ENCODE results near the gene IRS1.

IRS1 gene

DNA sequence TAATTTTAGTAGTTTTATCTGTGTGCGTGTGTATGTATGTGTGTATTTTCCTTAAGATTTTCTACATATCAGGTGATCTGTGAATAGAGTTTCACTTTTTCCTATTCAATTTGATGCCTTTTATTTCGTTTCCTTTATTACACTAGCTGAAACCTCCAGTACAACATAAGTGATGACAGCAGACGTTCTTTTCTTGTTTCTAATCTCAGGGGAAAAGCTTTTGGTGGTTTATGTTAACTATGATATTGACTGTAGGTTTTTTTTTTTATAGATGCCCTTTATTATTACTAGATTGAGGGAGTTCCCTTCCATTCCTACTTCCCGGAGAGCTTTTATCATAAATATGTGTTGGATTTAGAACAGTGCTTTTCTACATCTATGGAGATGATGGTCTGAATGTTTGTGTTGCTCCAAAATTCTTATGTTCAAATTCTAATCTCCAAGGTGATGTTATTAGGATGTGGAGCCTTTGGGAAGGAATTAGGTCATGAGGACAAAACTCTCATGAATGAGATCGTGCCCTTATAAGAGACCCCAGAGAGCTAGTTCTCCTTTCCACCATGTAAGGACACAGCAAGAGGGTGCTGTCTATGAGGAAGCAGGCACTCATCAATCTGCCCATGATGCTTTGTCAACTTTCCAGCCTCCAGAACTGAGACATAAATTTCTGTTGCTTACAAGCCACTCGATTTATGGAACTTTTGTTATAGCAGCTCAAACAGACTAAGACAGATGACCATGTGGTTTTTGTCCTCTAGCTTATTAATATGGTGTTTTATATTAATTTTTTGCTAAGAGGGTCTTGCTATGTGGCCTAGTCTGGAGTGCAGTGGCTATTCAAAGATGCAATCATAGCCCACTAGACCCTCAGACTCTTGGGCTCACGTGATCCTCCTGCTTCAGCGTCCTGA lies 30.4 kb upstream of the IRS1 start:
- in situ Hi-C loops (cut with HindIII; ENCODE audit: low sequenced_read_pairs), result no loop called here

DNA sequence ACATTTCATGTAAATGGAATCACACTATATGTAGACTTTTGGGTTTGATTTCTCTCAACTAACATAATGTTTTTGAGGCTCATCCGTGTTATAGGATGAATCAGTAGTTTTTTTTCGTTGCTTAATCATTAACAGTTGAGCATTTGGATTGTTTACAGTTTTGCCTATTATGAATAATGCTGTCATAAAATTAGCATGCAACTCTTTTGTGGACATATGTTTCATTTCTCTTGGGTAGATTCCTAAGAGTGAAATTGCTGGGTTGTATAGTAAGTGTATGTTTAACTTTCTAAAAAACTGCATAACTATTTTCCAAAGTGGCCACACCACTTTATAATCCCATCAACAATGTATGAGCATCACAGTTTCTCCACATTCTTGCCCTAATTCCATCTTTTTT lies 28.6 kb upstream of the IRS1 start:
- in situ Hi-C loops (cut with HindIII; ENCODE audit: low sequenced_read_pairs), result no loop called here

DNA sequence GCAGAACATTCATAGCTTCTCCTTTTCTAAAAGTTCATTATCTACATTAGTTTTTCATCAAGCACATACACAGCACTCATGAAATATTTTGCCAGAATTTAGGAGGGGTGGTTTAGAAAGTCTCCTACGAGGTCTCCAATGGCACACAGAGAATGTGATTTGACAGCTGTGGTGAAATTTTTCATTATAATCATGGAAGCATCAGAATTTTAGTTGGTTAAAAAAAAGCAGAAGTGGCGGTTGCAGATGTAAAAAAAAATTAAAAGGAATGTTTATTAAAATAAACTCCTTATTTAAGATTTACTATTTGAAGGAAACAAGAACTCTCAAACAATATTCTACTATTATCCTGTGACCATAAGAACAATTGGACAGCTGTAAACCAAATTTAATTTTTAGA lies 25.4 kb upstream of the IRS1 start:
- in situ Hi-C loops (cut with HindIII; ENCODE audit: low sequenced_read_pairs), result no loop called here

DNA sequence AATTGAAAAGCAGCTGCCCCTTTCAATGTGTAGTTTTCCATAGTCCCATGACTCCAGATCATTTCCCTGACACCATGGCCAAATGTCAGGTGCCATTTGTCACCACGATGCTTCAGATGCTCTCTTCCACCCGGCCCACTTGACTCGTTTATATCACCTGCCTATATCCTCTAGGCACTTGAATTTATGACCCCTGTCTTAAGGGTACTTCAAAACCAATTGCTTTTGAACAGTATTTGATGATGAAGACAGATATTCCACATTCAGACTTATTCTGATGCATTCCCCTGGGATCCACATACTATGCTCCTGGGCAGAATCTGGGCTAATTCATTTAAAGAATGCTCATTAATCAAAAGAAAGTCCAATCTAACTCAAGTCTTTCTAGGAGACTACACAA lies 19.3 kb upstream of the IRS1 start:
- in situ Hi-C loops (cut with HindIII; ENCODE audit: low sequenced_read_pairs), result no loop called here

DNA sequence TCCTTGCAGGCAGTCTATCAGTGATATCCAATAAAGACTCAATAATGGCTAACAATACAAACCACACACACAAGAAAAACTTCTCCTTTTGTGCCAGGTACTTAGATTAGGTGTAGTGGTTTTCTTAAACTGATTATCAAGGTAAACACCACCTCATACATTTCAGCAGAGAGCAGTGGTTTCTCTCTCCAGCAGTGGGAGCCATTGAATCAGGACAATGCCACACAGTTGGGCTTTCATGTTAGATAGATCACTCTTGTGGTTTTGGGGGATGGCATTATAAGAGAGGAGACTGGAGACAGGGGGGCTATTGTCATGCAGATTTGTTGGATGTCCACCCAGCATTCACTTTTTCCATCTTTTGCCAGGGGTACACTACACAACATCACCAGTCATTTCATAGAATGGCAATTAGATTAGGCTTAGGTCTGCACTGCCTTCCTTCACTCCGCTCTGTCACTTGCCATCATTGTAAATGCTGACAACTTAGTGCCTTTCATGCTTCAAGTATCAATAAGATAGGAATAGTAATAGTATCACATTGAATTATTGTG lies 13.6 kb upstream of the IRS1 start:
- in situ Hi-C loops (cut with HindIII; ENCODE audit: low sequenced_read_pairs), result no loop called here

DNA sequence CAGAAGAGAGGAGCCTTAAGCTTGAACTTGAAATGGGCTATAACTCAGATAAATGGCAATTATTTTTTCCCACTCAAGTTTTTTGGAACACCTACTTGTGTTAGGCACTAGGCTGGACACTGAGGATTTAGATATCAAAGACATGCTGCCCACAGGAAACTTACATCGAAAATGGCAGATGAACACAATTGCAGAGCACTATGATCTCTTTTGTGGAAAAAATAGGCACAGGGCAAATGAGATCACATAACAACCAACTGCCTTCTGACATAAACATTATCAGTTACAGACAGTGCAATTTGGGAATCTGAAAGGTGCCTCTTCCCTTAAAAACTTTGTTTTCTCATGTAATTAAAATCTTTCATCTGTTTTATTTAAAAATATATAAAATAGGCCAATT lies 3.8 kb upstream of the IRS1 start:
- in situ Hi-C loops (cut with HindIII; ENCODE audit: low sequenced_read_pairs), result no loop called here

DNA sequence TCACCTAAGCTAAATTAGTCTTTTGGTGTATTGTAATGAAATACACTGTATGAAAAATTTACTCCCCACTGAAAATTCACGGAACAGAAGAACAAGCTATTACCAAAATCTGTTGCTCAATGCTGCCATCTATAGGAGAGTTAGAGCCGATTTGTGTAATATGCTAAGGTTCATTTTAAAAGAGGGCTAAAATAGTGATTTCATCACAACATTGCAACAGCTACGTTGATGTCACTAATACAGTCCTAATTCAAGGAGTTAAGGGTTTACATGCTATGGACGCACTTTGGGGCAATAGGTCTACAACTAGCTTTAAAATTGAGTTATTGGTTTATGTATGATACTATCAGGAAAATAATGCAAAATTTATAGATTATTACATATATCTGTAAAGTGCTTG lies 3.0 kb upstream of the IRS1 start:
- in situ Hi-C loops (cut with HindIII; ENCODE audit: low sequenced_read_pairs), result no loop called here

DNA sequence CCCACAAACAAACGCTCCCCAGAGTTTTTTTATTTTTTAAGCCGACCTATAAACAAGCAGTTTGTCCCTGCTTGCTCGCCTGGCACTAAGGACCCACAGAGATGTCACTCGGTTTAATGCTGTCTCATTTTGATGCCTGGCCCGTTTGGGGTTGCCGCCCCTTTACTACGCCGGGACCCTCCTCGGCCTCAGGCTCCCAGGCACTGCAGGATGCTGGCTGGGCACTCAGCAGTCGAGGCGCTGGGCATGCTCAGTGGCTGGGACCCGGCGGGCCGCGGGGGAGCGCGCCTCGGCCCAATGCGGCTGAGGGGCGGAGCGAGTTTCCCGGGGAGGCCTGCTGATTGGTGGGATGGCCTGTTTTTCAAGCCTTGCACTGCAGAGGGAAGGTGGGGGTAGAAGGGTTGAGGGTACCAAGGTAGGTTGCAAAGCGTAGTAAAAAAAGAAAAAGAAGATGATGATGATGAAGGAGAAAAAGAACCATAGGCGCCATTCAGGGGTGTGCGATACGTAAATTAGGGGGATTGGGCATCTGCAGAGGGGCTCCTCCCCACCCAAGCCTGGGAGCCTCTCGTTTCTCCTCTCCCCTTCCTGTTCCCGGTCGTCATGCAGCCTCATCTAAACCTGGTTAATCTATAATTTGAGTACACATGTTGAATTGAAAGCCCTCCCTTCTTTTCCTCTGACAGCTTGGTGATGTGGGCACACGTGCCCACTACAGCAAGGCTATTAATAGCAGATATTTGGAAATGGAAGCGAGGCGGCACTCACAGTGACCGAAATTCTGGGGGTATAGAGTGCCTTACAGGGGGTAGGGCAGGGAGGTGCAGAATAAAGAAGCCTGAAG lies 1.5 kb upstream of the IRS1 start:
- in situ Hi-C loops (cut with HindIII; ENCODE audit: low sequenced_read_pairs), result no loop called here

DNA sequence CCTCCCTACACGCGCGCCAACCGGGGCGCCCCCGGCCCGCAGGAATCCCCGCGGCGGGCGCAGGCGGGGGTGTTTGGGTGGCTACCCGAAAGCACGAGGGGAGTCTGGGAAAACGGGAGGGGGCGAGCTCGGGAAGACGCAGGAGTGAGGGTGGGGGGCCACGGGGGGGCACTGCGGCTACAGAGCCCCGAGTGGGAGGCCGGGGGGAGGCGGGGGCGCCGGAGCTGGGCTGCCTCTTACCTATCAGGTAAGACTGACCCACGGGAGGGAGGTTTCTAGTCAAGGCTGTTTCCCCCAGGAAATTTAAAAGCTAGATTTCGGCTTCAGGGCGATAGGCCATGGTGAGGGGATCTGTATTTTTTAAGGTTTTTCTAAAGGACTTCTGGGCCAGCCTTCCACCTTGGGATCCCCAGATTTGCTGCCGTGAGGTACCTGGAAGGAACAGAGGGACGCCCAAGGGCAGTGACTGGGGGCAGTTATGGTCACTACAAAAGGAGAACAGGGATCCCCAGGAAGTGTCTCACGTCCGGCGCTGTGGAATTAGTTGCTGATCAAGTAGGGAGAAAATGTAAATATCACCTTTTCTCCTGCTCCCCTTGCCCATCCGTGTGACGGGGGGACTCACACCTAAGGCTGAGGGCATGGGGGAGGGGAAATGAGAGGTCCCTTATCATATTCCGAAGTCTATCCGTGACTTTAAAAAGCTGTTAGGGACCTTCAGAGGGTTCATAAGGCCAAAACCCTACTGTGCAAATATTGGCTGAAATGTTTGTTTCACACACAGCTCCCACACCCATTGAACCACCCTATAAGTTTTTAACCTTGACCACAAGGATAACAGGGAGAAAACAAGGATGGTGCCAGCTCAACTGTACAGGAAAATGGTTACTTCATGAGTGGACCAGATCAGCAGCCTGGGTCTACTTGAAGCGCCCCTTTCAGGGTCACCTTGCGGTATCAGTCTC lies 638 bp upstream of the IRS1 start:
- in situ Hi-C loops (cut with HindIII; ENCODE audit: low sequenced_read_pairs), result no loop called here

DNA sequence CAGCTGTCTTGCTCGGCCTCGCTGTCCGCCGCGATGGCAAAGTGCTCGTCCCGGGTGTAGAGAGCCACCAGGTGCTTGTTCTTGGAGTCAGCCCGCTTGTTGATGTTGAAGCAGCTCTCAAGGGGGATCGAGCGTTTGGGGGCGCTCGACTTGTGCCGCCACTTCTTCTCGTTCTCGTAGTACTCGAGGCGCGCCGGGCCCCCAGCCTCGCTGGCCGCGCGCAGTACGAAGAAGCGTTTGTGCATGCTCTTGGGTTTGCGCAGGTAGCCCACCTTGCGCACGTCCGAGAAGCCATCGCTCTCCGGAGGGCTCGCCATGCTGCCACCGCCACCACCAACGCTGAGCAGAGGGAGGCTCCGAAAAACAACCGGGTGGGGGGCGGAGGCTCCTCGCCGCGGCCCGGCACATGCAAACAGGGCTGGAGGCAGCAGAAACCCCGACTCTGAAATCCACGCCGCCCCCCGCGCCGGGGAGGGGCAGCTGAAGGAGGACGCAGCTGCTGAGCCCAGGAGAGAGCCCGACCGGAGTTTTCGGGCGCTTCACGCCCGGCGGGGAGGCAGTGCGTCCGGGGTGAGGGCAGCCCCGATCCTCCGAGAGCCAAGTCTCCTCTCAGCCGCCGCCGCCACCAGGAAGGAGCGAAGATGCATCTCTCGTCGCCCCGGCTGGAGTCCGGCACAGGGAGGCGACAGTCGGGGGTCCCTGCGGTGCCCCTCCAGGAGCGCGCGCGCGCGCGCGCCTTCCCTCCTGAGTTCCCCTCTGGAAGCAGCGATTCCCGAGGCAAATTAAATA lies 1.0 kb downstream of the IRS1 start:
- in situ Hi-C loops (cut with HindIII; ENCODE audit: low sequenced_read_pairs), result no loop called here

DNA sequence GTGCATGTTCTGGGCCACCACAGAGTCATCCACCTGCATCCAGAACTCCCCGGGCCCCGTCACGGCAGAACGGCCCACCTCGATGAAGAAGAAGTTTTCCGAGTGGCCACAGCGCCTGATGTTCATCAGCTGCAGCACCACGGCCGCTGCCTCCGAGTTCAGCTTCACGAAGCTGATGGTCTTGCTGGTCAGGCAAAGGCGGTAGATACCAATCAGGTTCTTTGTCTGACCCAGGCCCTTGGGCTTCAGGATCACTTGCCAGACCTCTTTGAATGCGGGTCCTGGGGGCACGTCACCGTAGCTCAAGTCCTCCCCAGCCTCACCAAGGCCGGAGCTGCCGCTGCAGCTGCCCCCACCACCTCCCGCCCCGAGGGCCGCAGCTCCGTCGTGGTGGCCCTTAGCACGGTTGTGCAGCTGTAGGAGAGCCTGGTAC lies 1.6 kb downstream of the IRS1 start:
- in situ Hi-C loops (cut with HindIII; ENCODE audit: low sequenced_read_pairs), result no loop called here

DNA sequence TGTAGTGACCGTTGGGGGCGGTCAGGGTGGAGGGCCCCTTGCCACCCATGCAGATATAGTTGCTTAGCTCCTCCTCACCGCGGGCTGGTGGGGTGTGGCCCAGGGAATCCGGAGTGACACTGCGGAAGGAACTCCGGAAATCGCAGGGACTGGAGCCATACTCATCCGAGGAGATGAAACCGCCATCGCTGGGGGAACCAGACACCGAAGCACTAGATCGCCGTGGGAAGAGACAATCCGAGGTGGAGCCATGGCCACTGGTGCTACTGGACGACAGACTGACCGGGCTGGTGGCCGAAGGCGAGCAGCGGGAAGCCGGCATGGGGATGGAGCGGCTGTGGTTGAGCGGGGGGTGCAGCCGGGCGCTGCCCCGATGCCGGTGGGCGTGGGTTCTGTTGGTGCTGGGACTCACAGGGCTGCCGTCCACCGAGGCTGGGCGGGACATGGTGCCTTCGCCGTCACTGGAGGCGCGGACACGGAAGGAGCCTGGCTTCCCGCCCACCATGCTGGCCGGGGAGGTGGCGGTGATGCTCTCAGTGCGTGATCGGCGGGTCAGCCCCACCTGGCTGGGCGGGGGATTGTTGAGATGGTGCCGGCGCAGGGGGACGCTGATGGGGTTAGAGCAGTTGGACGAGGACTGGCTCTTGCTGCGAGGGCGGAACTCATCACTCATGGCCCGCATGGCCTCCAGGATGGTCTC lies 2.2 kb downstream of the IRS1 start:
- in situ Hi-C loops (cut with HindIII; ENCODE audit: low sequenced_read_pairs), result no loop called here

DNA sequence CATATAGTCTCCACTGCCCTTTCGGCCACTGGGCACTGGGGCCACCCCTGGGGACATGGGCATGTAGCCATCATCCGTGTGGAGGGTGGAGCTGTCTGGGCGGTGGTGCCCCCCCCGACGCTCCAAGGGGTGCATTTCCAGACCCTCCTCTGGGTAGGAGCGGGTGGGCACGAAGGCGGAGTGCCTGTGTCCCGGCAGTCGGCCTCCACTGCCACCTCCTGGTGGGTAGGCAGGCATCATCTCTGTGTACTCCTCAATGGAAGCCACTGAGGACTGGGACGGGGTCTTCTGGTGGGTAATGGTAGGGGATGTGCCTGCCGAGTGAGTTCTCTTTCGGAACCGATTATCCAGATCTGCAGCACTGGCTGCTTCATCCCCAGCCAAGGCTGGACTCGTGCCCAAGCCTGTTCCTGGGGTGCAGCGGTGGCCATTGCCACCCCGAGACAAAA lies 2.8 kb downstream of the IRS1 start:
- in situ Hi-C loops (cut with HindIII; ENCODE audit: low sequenced_read_pairs), result no loop called here

DNA sequence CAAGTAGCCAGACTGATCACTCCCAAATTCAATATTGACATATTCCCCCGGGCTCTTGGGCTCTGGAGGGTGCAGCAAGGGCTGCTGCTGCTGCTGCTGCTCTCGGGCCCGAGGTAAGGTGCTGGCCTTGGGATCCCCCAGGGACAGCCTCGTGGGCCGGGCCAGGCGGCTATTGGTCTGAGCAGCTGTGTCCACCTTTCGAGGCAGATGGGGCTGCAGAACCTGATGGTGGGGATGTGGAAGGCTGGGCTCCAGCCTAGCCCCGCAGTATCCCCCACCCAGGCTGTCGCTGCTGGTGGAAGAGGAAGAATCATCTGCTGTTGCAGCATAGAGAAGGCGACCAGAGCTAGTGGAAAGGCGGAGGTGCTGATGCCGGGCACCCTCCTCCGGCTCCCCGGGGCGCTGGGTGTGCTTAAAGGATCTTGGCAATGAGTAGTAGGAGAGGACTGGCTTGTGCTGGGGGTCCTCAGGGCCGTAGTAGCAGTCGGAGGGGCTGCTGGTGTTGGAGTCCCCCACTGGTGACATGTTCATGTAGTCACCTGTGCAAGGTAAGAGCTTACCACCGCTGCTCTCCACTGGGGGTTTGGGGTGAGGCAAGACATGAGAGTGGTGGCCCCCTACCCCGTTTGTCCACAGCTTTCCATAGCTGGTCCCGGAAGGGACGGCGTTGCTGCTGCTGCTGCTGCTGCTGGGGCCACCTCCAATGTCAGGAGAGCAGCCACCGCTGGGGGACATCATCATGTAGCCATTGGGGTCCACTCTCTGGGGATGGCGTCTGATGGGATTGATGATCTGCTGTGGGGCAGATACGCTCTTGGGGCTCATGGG lies 3.4 kb downstream of the IRS1 start:
- in situ Hi-C loops (cut with HindIII; ENCODE audit: low sequenced_read_pairs), result no loop called here

DNA sequence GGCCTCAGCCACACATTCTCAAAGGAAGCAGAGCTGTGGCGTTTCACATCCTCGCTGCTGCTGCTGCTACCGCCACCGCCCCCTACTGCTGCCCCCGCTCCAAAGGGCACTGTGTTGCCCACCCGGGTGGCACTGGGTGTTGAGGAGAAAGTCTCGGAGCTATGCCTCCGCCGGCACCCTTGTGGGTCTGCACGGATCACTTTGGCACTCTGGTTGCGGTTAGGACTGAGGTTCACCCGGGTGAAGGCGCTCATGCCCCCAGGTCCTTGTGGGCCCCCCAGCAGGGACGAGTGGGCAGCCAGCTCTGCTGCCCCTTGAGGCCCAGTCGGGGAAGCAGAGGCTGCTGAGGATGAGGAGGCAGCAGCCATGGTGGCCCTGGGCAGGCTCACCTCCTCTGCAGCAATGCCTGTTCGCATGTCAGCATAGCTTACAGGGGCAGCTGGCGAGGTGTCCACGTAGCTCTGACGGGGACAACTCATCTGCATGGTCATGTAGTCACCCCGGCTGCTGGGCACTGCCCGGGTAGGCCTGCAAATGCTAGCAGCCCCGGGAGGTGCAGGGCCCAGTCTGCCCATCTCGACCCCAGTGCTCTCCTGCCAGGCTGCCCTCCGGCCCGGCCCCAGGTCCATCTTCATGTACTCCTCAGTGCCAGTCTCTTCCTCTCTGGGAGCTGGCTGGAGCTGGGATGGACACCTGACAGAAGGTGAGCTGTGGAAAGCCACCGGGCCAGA lies 4.2 kb downstream of the IRS1 start:
- in situ Hi-C loops (cut with HindIII; ENCODE audit: low sequenced_read_pairs), result no loop called here

DNA sequence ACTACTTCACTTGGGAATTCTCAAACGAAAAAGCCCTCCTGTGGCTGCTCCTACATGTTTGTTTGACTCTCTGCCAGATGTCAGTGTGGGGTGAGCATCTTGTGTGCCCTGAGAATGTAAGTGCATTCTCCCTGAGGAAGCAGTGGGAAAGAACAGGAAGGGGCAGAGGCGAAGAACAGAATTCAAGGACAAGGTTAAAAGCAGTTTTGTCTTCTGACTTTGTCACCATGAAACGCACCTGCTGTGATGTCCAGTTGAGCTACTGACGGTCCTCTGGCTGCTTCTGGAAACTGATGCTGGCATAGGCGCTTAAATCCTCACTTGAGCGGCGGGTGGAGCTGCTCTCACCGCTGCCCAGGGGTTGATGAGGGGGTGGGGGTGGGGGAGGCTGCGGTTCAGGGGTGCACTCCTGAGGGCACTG lies 4.9 kb downstream of the IRS1 start:
- in situ Hi-C loops (cut with HindIII; ENCODE audit: low sequenced_read_pairs), result no loop called here

DNA sequence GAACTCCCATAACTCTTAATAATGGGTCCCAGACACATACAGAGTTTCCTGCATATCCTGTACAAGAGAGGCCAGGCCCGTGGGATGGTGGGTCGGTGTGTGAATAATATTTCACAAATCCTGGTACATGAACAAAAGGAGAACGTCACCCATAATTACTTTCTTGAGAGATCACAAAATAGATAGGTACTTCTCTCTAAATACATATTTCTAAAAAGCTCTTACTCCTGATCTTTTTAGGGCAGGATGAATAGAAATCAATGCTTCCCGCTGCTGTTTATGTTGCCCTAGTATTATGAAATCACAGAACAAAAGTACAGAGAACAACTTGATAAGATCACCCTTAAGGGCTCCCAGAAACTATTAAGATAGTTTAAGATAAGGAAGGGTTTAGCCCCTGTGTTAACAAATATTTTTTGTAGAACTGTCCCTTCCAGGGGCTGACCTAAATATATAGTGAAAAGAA lies 5.4 kb downstream of the IRS1 start:
- in situ Hi-C loops (cut with HindIII; ENCODE audit: low sequenced_read_pairs), result no loop called here
